ENCODE results near the gene SEMA4A. TPM values are rescaled to one million over a fixed set of nuclear protein-coding genes. Genes with fewer than 3 reads are reported as not detected.

The SEMA4A gene
- total RNA-seq, 1 experiment from 2014 or later, result 1.5 TPM

DNA sequence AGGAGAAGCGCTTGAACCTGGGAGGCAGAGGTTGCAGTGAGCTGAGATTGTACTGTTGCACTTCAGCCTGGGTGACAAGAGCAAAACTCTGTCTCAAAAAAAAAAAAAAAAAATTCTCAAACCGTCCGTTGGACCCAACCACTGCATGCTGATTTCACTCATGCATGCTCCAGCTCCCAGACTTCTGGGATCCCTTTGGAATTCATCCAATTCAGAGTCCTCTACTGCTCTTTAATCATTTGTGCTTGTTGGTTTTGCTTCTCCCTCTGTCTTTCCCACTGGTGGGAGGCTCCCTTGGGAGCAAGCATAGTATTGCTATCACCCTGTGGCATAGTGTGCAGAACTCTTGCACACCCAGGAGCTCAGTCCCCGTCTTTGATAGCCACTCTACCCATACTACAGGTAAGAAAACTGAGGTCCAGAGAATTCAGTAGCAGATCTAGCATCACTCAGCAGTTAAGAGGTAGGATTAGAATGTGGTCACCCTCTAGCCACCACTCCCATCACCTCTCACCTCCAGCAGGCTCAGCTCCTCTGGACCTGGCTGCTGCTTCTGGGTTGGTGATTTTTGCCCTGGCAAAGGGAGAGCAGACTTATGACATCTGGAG, 41.9 kb upstream of the SEMA4A start:
- H3K27me3 Mint-ChIP-seq (ENCODE audit: insufficient read depth, unreplicated experiment), result no peaks in the 10 kb centered on the region
- intact Hi-C loops (cut with micrococcal nuclease), result no loop called here

GRCh38 chr1:156112276-156113137, 40.9 kb upstream of the SEMA4A start:
- ChIA-PET CTCF (interaction anchor here (0.6 to 46.2 kb wide), 5 partner anchors 10 to 233 kb away, joined by 3 to 1892 read pairs (median 6); partner anchors contain the start of gene MEX3A), POLR2A (interaction anchor here (0.6 to 25.7 kb wide), 7 partner anchors 15 to 1157 kb away, joined by 3 to 960 read pairs (median 6); partner anchors contain the start of genes ARHGEF2, KHDC4, PBXIP1 and PMF1)
- no peaks in the 10 kb centered on the region for H3K36me3 Mint-ChIP-seq (ENCODE audit: insufficient read depth, unreplicated experiment)
- H3K4me1 Mint-ChIP-seq (ENCODE audit: insufficient read depth, unreplicated experiment), result peaks cover 47% of the 10 kb centered on the region
- intact Hi-C loops (cut with micrococcal nuclease), result no loop called here
- no peaks in the 10 kb centered on the region for H3K27me3 Mint-ChIP-seq (ENCODE audit: insufficient read depth, unreplicated experiment)
- peak overlapping the region; percentile 32 for H3K27ac Mint-ChIP-seq (ENCODE audit: low read depth, unreplicated experiment)
- TF ChIP-seq CTCF (IDR thresholded peaks at IDR 0.05; ENCODE audit: unreplicated experiment), result no peak
- no peak for DNase-seq (ENCODE audit: unreplicated experiment)
- H3K9me3 Mint-ChIP-seq (ENCODE audit: unreplicated experiment), result no peaks in the 10 kb centered on the region
- H3K4me3 Mint-ChIP-seq (ENCODE audit: unreplicated experiment), result no peak overlapping the region
- no TSS peak for BruUV-seq (replicated peaks)

More for the DNA sequence above, 41.9 kb upstream of the SEMA4A start:
- no peak overlapping the region for H3K4me3 Mint-ChIP-seq (ENCODE audit: unreplicated experiment)
- BruUV-seq (replicated peaks), result no TSS peak
- H3K9me3 Mint-ChIP-seq (ENCODE audit: unreplicated experiment), result no peaks in the 10 kb centered on the region
- H3K4me1 Mint-ChIP-seq (ENCODE audit: insufficient read depth, unreplicated experiment), result peaks cover 53% of the 10 kb centered on the region
- H3K27ac Mint-ChIP-seq (ENCODE audit: low read depth, unreplicated experiment), result no peak overlapping the region
- H3K36me3 Mint-ChIP-seq (ENCODE audit: insufficient read depth, unreplicated experiment), result no peaks in the 10 kb centered on the region
- DNase-seq (ENCODE audit: unreplicated experiment), result no peak
- ChIA-PET CTCF (interaction anchor here (0.6 to 46.2 kb wide), 5 partner anchors 12 to 206 kb away, joined by 3 to 1892 read pairs (median 4); partner anchors contain the start of gene MEX3A), POLR2A (interaction anchor here (0.6 to 25.7 kb wide), 4 partner anchors 15 to 134 kb away, joined by 3 to 960 read pairs (median 267); partner anchors contain the start of gene ARHGEF2)
- TF ChIP-seq CTCF (IDR thresholded peaks at IDR 0.05; ENCODE audit: unreplicated experiment), result no peak

GRCh38 chr1:156113282-156113950, 40.0 kb upstream of the SEMA4A start:
- intact Hi-C loops (cut with micrococcal nuclease), result no loop called here
- Mint-ChIP-seq H3K27ac (ENCODE audit: low read depth, unreplicated experiment) (peak overlapping the region; percentile 97), H3K36me3 (ENCODE audit: insufficient read depth, unreplicated experiment) (peaks cover 8% of the 10 kb centered on the region), H3K4me1 (ENCODE audit: insufficient read depth, unreplicated experiment) (peaks cover 49% of the 10 kb centered on the region), H3K27me3 (ENCODE audit: insufficient read depth, unreplicated experiment) (no peaks in the 10 kb centered on the region), H3K4me3 (ENCODE audit: unreplicated experiment) (peak overlapping the region; percentile 79), H3K9me3 (ENCODE audit: unreplicated experiment) (no peaks in the 10 kb centered on the region)
- no peak for DNase-seq (ENCODE audit: unreplicated experiment)
- ChIA-PET CTCF (interaction anchor here (0.6 to 46.2 kb wide), 9 partner anchors 9 to 840 kb away, joined by 3 to 1892 read pairs (median 4); partner anchors contain the start of genes CLK2 and MEX3A), POLR2A (interaction anchor here (0.6 to 25.7 kb wide), 11 partner anchors 14 to 1158 kb away, joined by 3 to 960 read pairs (median 4); partner anchors contain the start of genes KHDC4, PBXIP1, PMF1 and SLC25A44)
- BruUV-seq (replicated peaks), result no TSS peak
- TF ChIP-seq CTCF (IDR thresholded peaks at IDR 0.05; ENCODE audit: unreplicated experiment), result no peak

Data from MCF 10A (cell line).